T-helper 22 cell (primary cell): Measurements from ENCODE around the gene CSNK1G1.

ENCODE experiments used
- DNase-seq: peaks from one replicate; pipeline ENCODE4 v3.0.0-alpha.2; 2020; ENCODE audit warnings: low read depth

Gene CSNK1G1

GRCh38 chr15:64153480-64154367, 202.2 kb downstream of the CSNK1G1 start:
- DNase-seq: peak; percentile 67

DNA sequence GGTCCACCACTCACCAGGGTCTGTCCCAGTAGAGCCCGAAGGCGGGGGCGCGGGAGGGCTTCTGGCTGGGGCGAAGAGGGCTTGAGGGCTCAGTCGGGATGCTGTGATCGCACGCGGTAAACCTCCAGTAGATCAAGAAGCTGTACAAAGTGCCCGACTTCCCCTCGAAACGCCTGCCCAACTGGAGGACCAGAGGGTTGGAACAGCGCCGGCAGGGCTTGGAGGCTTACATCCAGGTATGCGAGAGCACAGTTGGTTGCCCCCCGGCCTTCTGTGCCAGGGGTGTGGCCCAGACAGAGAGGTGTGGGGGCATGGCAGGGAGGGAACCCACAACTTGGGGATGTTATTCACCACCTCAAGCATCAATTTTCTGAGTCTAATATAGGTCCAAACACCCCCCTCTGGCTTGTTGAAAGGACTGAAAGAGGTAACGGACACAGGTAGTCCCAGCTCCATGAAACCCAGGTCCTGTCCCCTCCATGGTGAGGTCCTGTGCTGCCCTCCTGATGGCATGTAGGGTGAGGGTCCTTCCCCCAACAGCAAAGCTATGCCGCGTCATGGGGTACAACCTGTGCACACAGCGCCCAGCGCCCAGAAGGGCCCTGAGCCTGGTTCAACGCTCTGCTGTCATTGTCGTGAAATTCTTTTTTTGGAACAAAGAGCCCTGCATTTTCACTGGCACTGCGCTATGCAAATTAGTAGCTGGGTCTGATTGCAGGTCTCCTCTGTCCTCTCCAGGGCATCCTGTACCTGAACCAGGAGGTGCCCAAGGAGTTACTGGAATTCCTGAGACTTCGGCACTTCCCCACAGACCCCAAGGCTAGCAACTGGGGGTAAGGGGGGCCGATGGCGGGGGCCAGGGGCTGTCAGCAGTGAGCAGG, 203.2 kb downstream of the CSNK1G1 start:
- no peak for DNase-seq

DNA sequence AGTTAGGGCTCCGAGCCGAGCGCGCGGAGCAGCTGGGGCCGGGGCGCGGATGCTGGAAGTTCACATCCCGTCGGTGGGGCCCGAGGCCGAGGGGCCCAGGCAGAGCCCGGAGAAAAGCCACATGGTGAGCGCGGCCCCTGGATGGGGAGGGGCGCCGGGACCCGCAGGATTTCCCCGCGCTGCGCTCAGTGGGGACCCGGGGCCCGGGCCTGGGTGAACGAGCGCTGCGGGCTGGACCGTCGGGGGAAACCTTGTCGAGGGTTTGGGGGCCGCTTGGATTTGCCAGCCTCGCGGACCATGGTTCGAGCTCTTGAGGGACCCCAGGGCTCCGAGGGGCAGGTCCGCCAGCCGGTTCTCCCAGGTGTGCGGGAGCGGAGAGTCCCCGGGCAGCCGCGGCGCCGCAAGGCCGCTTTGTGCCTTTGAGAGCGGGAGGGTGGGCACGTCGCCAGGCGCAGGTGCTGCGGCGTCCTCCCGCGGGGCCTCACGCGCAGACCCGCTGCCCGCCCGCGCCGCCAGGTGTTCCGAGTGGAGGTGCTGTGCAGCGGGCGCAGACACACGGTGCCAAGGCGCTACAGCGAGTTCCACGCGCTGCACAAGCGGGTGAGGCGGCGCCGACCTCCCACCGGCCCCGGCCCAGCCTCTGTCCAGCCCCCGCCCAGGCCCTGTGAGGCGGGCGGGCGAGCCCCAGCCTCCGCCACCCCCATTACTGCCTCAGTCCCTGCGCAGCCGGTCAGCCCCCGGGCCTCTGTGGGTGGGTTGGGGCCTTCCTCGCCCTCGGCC, 204.1 kb downstream of the CSNK1G1 start, which contains the start of gene SNX22:
Gene SNX22, plus strand, starts transcription at position 5 of the 780 bp plus-strand sequence. Its CDS starts 45 bp downstream, at position 50.
- peak; percentile 9 for DNase-seq

GRCh38 chr15:64149893-64150578, 205.9 kb downstream of the CSNK1G1 start:
- DNase-seq: no peak

DNA sequence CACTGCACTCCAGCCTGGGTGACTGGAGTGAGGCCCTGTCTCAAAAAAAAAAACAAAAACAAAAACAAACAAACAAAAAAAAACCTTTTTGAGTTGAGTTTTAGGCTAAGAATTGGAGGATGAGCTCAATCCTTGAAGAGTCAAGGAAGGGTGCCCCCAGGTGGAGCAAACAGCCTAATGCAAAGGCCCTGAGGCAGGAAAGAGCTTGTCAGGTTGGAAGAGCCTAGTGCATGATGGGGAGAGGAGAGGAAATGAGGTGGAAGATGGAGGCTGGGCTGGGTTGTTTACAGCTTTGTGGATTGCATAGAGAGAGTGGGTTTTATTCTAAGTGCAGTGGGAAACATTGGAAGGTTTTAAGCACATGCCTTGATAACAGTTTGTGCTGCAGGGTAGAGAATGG, 206.5 kb downstream of the CSNK1G1 start:
- no peak for DNase-seq

- DNase-seq: no peak
These were observed 207.4 kb downstream of the CSNK1G1 start for GRCh38 chr15:64148581-64148980.

- DNase-seq: no peak
These were observed 207.8 kb downstream of the CSNK1G1 start for GRCh38 chr15:64148168-64148567.

- no peak for DNase-seq
These were observed 208.9 kb downstream of the CSNK1G1 start for GRCh38 chr15:64146885-64147681.

GRCh38 chr15:64146520-64146884, 209.5 kb downstream of the CSNK1G1 start:
- DNase-seq: no peak

GRCh38 chr15:64146041-64146440, 209.9 kb downstream of the CSNK1G1 start:
- no peak for DNase-seq

DNA sequence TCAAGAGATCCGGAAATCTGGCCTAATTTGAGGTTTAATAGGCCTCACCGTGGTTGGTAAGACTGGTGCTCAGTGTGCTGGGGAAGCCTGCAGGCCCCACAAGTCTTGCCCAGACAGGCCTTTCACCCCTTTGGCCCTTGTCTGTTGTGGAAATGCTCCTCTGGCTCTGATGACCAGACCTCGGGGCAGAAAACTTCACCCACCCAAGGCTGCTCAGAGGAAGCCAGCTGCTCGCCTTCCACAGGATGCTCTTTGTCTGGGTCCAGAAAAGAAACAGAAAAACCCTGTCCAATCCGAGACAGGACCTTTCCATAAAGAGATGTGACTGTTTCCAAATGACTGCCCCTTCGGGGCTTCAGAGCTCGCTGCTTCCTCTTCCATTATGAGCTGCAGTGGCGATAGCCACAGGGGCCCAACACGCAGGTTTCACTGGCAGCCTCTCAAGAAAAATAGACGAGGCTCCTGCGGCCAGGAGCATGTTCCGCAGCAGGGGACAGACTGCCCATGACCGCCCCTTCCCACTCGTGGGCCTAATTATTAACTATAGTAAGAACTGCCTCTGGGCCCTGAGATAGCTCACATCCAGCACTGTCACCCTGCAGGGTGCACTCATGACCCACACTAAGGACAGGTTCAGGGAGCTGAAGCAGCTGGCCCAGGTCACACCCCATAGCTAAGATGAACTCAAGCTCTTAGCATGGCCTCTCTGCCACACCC, 211.2 kb downstream of the CSNK1G1 start:
- no peak for DNase-seq

DNA sequence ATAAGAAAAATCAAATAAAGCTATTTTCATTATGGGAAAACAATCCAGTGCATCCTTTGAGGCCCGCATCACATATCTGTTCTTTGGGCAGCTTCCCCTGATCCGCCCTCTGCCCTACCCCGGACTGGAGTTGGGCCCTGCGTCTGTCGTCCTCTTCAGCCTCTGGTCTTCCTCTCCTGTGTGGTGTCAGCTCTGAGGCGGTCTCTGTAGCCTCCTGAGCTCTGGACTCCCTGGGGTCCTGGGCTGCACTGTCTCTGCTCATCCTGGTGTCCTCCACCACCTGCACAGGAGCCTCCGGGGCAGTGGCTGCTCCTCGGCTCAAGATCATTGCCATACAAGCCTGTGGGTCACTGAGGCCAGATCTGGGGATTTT, 211.8 kb downstream of the CSNK1G1 start:
- DNase-seq: no peak

DNA sequence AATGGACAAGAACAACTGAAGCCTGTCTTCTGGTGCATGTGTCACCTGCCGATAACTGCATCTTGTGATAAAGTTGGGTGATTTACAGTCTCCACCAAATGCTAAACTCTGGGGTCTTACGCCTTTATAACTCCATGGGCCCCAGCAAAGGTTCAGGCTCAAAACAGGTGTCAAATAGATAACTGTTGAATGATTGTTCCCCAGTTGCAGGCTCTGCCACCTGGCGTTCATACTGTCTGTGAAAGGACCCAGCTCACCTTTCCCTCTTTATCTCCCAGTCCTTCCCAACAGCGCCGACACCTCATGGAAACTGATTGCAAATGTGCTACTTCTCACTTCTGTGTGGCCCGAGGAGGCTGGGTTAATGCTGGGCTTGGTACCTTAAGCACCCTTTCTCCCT, 212.7 kb downstream of the CSNK1G1 start:
- DNase-seq: no peak

DNA sequence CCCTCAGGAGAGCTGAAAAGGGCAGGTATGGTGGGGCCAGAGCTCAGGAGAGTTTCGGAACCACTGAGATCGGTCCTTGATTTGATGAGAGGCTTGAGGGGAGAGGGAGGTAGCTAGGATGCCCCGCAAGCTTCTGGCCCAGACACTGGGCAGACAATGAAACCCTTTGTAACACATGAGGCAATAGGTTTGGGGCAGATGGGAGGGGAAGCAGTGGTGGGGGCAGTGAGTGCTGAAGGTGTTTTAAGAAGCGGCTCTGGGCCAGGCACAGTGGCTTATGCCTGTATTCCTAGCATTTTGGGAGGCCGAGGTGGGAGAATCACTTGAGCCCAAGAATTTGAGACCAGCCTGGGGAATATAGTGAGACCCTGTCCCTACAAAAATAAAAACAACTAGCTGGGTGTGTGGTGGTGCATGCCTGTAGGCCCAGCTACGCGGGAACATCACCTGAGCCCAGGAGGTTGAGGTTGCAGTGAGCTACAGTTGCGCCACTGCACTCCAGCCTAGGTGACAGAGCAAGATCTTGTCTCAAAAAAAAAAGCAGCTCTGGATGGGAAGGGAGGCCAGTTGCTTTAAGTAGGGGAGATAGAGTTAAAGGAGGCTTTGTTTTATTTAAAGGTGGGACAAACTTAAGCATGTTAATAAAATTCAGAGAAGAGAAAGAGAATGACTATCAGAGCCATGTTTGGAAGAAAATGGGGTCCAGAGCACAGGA, 214.0 kb downstream of the CSNK1G1 start:
- DNase-seq: no peak

- no peak for DNase-seq
These were observed 217.5 kb downstream of the CSNK1G1 start for GRCh38 chr15:64138331-64138941.

DNA sequence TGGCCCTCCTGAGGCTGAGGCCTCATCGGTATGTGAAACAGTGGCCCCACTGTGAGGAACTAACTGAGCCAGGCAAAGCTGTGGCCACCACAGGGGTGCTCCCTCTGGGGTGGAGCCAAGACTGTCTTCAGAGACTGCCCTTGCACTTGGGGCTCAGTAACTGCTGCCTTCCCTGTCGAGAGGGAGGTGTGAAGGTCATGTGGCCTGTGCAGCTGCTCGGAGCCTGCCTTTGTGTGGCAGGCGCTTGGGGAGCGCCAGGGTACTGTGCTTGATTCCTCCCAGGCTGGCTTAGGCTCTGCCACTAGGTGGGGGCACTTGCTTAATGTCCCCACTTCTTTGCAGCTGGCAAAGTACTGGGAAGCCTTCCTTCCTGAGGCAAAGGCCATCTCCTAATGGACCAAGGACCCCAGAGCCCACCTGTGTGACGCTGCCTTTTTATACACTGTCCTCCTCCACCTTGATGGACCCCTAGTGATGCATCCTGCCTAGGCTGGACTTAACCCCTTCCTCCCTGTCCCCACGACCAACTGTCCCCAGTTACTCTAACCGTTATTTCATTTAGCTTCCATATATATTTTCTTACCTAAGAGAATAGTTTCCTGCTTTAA, 218.6 kb downstream of the CSNK1G1 start:
- DNase-seq: no peak

DNA sequence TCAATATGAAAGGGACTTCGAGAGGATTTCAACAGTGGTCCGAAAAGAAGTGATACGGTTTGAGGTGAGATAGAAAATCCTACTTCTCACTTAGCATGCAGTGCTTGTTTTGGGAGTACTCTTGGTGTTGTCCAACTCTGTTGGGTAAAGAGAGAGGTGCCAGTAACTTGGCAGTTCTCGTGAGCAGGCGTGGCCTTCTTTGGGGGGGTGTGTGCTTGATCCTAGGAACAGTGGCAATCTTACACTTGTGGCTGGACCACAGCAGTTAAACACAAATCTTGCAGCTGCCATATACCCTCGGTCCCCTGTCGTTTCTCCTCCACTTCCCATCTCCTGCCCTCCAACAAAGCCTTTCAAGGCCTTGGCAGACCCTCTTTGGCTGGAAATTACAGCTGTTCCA, 219.6 kb downstream of the CSNK1G1 start:
- DNase-seq: no peak

DNA sequence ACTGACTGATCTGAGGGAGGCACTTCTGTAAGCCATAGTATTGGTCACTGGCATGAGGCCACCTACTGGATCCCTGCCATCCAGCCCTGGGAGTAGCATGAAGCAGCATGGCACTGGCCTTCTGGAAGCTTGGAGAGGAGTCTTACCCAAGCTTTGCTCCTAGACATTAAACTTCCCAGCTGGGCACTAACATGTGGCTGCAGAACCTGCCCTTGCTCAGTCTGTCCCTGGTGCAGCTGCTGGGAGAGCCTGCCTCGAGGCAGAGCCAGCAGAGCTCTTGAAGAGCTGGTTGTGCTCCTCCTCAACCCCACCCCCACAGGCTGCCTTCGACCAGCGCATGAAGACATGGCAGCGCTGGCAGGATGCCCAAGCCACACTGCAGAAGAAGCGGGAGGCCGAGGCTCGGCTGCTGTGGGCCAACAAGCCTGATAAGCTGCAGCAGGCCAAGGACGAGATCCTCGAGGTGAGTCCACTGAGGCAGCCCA, 221.6 kb downstream of the CSNK1G1 start:
- no peak for DNase-seq
